Measurements from ENCODE around the gene NSA2. TPM values are rescaled to one million over a fixed set of nuclear protein-coding genes. Genes with fewer than 3 reads are reported as not detected.

NSA2 gene
- total RNA-seq (2022) (190 and 202 TPM in 2 replicates), Bru-seq, nascent RNA (percentile 92 among the genes with signal in this experiment), BruChase-seq, experiment 1, labeled RNA remaining after a 2-hour chase (percentile 92 among the genes with signal in this experiment), BruChase-seq, experiment 2, labeled RNA remaining after a 6-hour chase (percentile 97 among the genes with signal in this experiment)
- long read RNA-seq, full-length matches to known transcripts = 73 of 84 reads
- long read RNA-seq, partial matches to known transcripts = 8 of 84 reads
- long read RNA-seq, other reads (novel, unspliced or antisense) = 3 of 84 reads

- intact Hi-C loops (cut with micrococcal nuclease; ENCODE audit: unreplicated experiment) = loop anchor here (1.0 kb wide), 3 partner anchors 97 to 498 kb away; no protein-coding TSS in a partner anchor
- Mint-ChIP-seq H3K27ac (ENCODE audit: unreplicated experiment) (peak within 1 kb of the TSS; percentile 97), H3K27me3 (ENCODE audit: insufficient read depth, unreplicated experiment) (no peaks in the 10 kb centered on the region), H3K9me3 (ENCODE audit: unreplicated experiment) (no peaks in the 10 kb centered on the region), H3K4me1 (ENCODE audit: low read depth, unreplicated experiment) (peaks cover 14% of the 10 kb centered on the region), H3K36me3 (ENCODE audit: insufficient read depth, unreplicated experiment) (peaks cover 61% of the 10 kb centered on the region), H3K4me3 (ENCODE audit: unreplicated experiment) (peak within 1 kb of the TSS; percentile 86)
- H3K27me3 ChIP-seq (replicated peaks; ENCODE audit: control insufficient read depth, insufficient read depth, low read length) = no peaks in the 10 kb centered on the region
- POLR2A ChIA-PET = interaction anchor here (0.7 kb wide), 1 partner anchor 9 kb away, joined by 3 read pairs; no protein-coding TSS in a partner anchor
- no peak for TF ChIP-seq CTCF (IDR thresholded peaks at IDR 0.05; ENCODE audit: insufficient read depth in 1 of 2, low read depth in 1 of 2, low read length in 1 of 2, severe bottlenecking in 1 of 2, unreplicated experiment in 1 of 2)
- peak; percentile 92 to 93 for DNase-seq
- H3K9me3 ChIP-seq = no peaks in the 10 kb centered on the region
- CTCF ChIA-PET = no interaction called here
- H3K36me3 ChIP-seq (ENCODE audit: control insufficient read depth, insufficient read depth, low read length) = no peaks in the 10 kb centered on the region; the same call in 1 of the 2 replicates
- H3K4me1 ChIP-seq = peaks cover 30% of the 10 kb centered on the region
- H3K4me3 ChIP-seq (ENCODE audit: low read depth, low read length) = peak within 1 kb of the TSS; percentile 75
- no TSS peak for BruUV-seq (replicated peaks)
Measured at GRCh38 chr5:74766849-74767578, at the start of gene NSA2, which contains the start of gene GFM2. TSS of gene NSA2 (plus strand) at chr5:74767249. CDS start at chr5:74767361, 112 bp downstream. TSS of gene GFM2 (minus strand) at chr5:74767117. CDS start at chr5:74763742, 3,375 bp downstream.

- Mint-ChIP-seq H3K4me1 (ENCODE audit: low read depth, unreplicated experiment) (no peaks in the 10 kb centered on the region), H3K27me3 (ENCODE audit: insufficient read depth, unreplicated experiment) (no peaks in the 10 kb centered on the region), H3K27ac (ENCODE audit: unreplicated experiment) (no peak overlapping the region), H3K4me3 (ENCODE audit: unreplicated experiment) (no peak overlapping the region), H3K9me3 (ENCODE audit: unreplicated experiment) (no peaks in the 10 kb centered on the region), H3K36me3 (ENCODE audit: insufficient read depth, unreplicated experiment) (peaks cover 68% of the 10 kb centered on the region)
- ChIA-PET POLR2A (no interaction called here), CTCF (no interaction called here)
- no TSS peak for BruUV-seq (replicated peaks)
- DNase-seq = no peak
- H3K9me3 ChIP-seq = no peaks in the 10 kb centered on the region
- no peak for TF ChIP-seq CTCF (IDR thresholded peaks at IDR 0.05; ENCODE audit: insufficient read depth in 1 of 2, low read depth in 1 of 2, low read length in 1 of 2, severe bottlenecking in 1 of 2, unreplicated experiment in 1 of 2)
- H3K4me3 ChIP-seq (ENCODE audit: low read depth, low read length) = no peak overlapping the region
- H3K36me3 ChIP-seq (ENCODE audit: control insufficient read depth, insufficient read depth, low read length) = peaks cover 2% of the 10 kb centered on the region
- intact Hi-C loops (cut with micrococcal nuclease; ENCODE audit: unreplicated experiment) = no loop called here
- H3K27me3 ChIP-seq (replicated peaks; ENCODE audit: control insufficient read depth, insufficient read depth, low read length) = no peaks in the 10 kb centered on the region
- no peaks in the 10 kb centered on the region for H3K4me1 ChIP-seq
Measured at GRCh38 chr5:74717596-74717995, 49.5 kb upstream of the NSA2 start.

GRCh38 chr5:74722271-74722670 lies 44.8 kb upstream of the NSA2 start:
- H3K4me1 Mint-ChIP-seq (ENCODE audit: low read depth, unreplicated experiment) = peaks cover 22% of the 10 kb centered on the region
- POLR2A ChIA-PET = no interaction called here
- BruUV-seq (replicated peaks) = no TSS peak

More at GRCh38 chr5:74722271-74722670, 44.8 kb upstream of the NSA2 start:
- H3K4me1 ChIP-seq = peaks cover 27% of the 10 kb centered on the region
- no peaks in the 10 kb centered on the region for H3K27me3 Mint-ChIP-seq (ENCODE audit: insufficient read depth, unreplicated experiment)
- H3K36me3 ChIP-seq (ENCODE audit: control insufficient read depth, insufficient read depth, low read length) = peaks cover 3% of the 10 kb centered on the region
- CTCF ChIA-PET = no interaction called here
- peaks cover 71% of the 10 kb centered on the region for H3K36me3 Mint-ChIP-seq (ENCODE audit: insufficient read depth, unreplicated experiment)
- H3K9me3 Mint-ChIP-seq (ENCODE audit: unreplicated experiment) = peaks cover 9% of the 10 kb centered on the region
- no peak for DNase-seq
- no peak overlapping the region for H3K4me3 ChIP-seq (ENCODE audit: low read depth, low read length)
- H3K4me3 Mint-ChIP-seq (ENCODE audit: unreplicated experiment) = no peak overlapping the region
- no peaks in the 10 kb centered on the region for H3K27me3 ChIP-seq (replicated peaks; ENCODE audit: control insufficient read depth, insufficient read depth, low read length)
- no peak overlapping the region for H3K27ac Mint-ChIP-seq (ENCODE audit: unreplicated experiment)
- intact Hi-C loops (cut with micrococcal nuclease; ENCODE audit: unreplicated experiment) = no loop called here
- TF ChIP-seq CTCF (IDR thresholded peaks at IDR 0.05; ENCODE audit: insufficient read depth in 1 of 2, low read depth in 1 of 2, low read length in 1 of 2, severe bottlenecking in 1 of 2, unreplicated experiment in 1 of 2) = no peak
- no peaks in the 10 kb centered on the region for H3K9me3 ChIP-seq

Measured in Caco-2 (cell line).